H1 (cell line): ENCODE data around the gene MEF2D. TPM values are rescaled to one million over a fixed set of nuclear protein-coding genes. Genes with fewer than 3 reads are reported as not detected.

Source experiments
- CBX8 ChIP-seq: fragments of 300-800, 300-1000 bp; sonication (generic); IDR thresholded peaks from 2 replicates; pipeline ENCODE4 v1.7.1; 2016; ENCODE audit warnings: low read depth, low read length, borderline replicate concordance
- E2F6 ChIP-seq: IDR thresholded peaks from 2 replicates; pipeline ENCODE4 v1.6.1; 2012; ENCODE audit warnings: inconsistent platforms
- KDM4A ChIP-seq: IDR thresholded peaks from one replicate; pipeline ENCODE4 v1.7.1; 2012; ENCODE audit warnings: low read depth, mild to moderate bottlenecking, moderate library complexity, low read length, inconsistent platforms; ENCODE audit not compliant: severe bottlenecking
- RBBP5 ChIP-seq: IDR thresholded peaks from 2 replicates; pipeline ENCODE4 v1.7.1; 2012; ENCODE audit warnings: low read depth, mild to moderate bottlenecking, inconsistent platforms, low read length, moderate library complexity, borderline replicate concordance
- RFX5 ChIP-seq: IDR thresholded peaks from 2 replicates; pipeline ENCODE4 v1.6.1; 2011; ENCODE audit warnings: low read depth, low read length, improper control_type of control experiment, borderline replicate concordance
- SIRT6 ChIP-seq: IDR thresholded peaks from one replicate; pipeline ENCODE4 v1.7.1; 2012; ENCODE audit warnings: low read length, inconsistent platforms
- TEAD4 ChIP-seq: IDR thresholded peaks from 2 replicates; pipeline ENCODE4 v1.6.1; 2012; ENCODE audit warnings: low read depth, low read length, inconsistent platforms, mixed read lengths
- polyA plus RNA-seq, 7 experiments: library from polyadenylated mRNA; depleted of rRNA in 3 of 7; stranded (reverse) in 5 of 7; unstranded in 2 of 7; fragments of >200 nt in 5 of 7; fragments of 200-250 nt in 2 of 7; gene quantifications; 1 replicate in 5 of 7; 2 replicates in 1 of 7; 4 replicates in 1 of 7; pipeline versions ENCODE4 v1.2.1 to v1.2.3, GENCODE V29; 2011 to 2013; ENCODE audit warnings: missing spikeins in 2 of 7, mixed read lengths in 2 of 7
- total RNA-seq: library from RNA; stranded (reverse); fragmentation: NEBNext Ultra II Directional; extraction: Animal tissue kit (Norgen Biotek cat#: 25700); gene quantifications from 2 replicates; pipeline ENCODE4 v1.2.1, GENCODE V29; 2021
- TF ChIP-seq, protein P1 (sequence below): IDR thresholded peaks from 2 replicates; pipeline ENCODE4 v1.6.1; 2011; ENCODE audit warnings: low read depth, mild to moderate bottlenecking, low read length; ENCODE audit not compliant: insufficient read depth

MEF2D gene
- total and polyA plus RNA-seq, 2 of the 8 experiments (the other 6 are each of a cell fraction or from before 2014, with no cell fraction given), result 17.3 to 20.3 TPM

GRCh38 chr1:156494309-156494895 lies 6.2 kb downstream of the MEF2D start (continued):
- TF ChIP-seq, protein P1, sequence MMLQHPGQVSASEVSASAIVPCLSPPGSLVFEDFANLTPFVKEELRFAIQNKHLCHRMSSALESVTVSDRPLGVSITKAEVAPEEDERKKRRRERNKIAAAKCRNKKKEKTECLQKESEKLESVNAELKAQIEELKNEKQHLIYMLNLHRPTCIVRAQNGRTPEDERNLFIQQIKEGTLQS, result no peak
- TF ChIP-seq TEAD4, result no peak
- no peak for TF ChIP-seq RFX5
- no peak for TF ChIP-seq SIRT6
- no peak for TF ChIP-seq E2F6
- no peak for TF ChIP-seq CBX8
- no peak for TF ChIP-seq RBBP5
- TF ChIP-seq KDM4A, result no peak
